HG03460 (cell line): Measurements from ENCODE around the gene FN1.
"Not testable (repeated sequence)": the region's sequence is repeated elsewhere in the genome, so short reads cannot be mapped to it uniquely, and the experiment has no call there.

Experiments used
- ATAC-seq: cut with Tn5 transposase; IDR thresholded peaks from one replicate; pipeline ENCODE4 v1.9.1; 2021; ENCODE audit not compliant: unreplicated experiment

Gene FN1

DNA sequence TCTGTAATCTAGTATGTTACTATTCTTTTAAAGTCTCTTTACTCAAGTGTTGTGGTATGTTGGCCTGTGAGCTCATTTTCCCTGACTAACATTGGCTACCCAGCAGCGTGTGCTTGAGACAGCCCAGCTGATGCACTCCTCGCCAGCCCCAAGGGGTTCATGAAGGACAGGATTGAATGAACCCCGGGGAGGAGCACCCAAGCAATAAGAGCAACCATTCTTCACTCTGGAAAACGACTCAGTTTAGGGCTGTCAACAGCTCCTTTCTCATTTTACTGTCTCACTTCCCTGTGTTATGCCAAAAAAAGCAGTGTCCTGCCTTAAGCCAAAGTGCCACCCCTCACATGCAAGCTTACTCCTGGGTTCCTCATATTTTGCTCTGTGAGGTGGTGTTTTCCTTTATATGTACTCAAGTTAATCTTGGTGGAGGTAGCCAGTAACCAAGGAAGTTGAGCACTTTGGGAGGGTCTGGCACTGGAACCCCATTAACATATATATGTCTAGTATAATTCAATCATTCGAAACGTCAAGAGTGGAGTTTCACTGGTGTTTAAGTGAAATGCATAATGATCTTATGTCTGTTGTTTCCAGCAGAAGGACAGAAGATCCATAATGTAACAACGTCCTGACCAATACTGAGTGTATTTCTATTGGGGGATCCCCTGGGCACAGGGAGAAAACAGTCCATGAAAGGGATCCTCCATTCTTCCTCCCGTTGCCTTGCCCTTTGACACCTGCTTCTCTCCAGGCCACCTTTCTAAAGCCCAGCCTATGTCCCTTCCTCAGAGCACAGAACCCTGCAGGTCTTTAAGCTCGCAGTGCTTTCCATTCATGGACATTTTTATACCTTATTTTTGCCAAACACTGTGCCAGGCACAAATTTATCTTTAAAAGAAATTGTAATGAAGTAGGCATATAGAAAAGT, 80.8 kb downstream of the FN1 start:
- no peak for ATAC-seq

- no peak for ATAC-seq
Observed at GRCh38 chr2:215352602-215353001, 83.3 kb downstream of the FN1 start.

DNA sequence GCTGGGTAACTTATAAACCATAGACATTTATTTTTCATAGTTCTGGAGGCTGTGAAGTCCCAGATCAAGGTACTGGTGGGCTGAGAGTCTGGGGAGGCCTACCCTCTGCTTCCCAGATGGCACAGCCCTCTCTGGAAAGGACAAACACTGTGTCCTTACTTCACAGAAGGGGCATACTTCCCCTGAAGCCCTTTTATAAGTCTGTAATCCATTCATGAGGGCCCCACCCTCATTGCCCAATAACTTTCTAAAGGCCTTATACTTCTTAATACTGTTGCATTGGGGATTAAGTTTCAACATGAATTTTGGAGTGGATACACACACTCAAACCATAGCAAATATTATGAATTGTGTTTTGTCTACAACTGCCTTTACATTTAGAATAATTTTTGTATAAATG, 88.0 kb downstream of the FN1 start:
- ATAC-seq, result no peak

- no peak for ATAC-seq
Observed at GRCh38 chr2:215338883-215339679, 96.8 kb downstream of the FN1 start.

DNA sequence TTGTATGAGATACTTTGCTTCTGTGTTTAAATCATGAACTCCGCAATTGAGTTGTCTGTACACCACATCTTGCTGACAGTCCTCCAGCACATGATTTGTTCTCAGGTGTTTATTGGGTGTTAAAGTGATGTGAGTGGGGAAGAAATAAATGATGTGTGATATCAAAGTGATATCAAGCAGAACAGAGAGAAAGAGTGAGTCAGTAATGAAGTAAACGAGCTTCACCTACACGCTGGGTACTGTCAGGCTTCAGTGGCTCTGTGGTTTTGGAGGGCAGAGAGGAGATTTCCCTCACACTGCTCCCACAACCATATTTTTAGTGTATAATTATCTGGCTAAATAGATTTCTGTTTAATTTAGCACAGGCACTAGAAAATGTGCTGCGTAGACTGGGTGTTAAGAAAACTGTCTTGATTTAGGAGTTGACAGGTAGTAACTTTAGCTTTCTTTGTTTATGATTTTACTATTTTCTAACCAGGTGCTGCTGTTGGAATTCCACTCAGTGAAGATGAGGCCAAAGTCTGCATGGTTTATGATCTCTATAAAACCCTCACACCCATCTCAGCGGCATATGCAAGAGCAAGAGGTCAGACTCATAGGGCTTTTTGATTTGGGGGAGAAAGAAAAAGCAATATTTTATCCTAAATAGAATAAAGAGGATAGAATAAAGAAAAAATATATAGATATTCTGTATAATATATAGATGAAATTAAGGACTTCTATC, 102.8 kb downstream of the FN1 start:
- peak; percentile 78 for ATAC-seq

DNA sequence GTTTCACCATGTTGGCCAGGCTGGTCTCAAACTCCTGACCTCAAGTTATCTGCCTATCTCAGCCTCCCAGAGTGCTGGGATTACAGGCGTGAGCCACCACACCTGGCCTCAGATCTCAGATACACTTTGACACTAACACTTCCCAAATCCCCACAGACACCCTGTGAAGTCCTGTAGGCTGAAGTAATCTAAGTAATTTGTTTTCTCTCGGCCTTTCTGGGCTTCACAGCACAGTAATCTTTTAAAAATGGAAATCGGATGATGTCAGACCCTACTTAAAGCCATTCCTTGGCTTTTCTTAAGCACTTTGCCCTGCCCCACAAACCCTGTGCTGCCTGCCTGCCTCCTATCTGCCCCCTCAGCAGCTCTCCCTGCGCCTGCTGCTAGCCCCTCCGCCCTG, 107.8 kb downstream of the FN1 start:
- no peak for ATAC-seq

- ATAC-seq, result no peak
Observed at GRCh38 chr2:215324811-215325210, 111.1 kb downstream of the FN1 start.

DNA sequence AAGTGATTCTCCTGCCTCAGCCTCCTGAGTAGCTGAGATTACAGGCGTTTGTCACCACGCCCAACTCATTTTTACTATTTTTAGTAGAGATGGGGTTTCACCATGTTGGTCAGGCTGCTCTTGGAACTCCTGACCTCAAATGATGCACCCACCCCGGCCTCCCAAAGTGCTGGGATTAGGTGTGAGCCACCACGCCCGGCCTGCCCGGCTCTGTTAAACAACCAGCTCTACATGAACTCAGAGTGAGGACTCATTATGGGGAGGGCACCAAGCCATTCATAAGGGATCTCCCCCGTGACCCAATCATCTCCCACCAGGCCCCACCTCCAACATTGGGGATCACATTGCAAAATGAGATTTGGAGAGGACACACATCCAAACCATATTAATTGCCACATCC, 115.2 kb downstream of the FN1 start:
- ATAC-seq, result no peak

GRCh38 chr2:215320102-215320501, 115.8 kb downstream of the FN1 start:
- ATAC-seq, result no peak

GRCh38 chr2:215319500-215319899, 116.4 kb downstream of the FN1 start:
- ATAC-seq, result no peak

DNA sequence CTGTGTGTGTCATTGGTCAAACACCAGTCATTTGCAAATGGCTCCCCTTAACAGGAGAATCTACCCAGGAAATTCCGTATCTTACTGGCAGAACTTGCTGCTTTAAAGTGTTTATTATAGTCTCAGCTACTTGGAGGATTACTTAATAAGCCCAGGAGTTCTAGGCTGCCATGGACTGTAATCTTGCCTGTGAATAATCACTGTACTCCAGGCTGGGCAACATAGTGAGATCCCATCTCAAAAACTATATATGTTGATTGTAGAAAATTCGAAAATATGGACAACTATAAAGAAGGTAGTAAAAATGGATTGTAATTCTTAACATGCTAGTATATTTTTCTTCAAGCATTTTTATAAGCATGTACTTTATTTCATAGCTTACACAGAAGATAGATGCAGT, 119.5 kb downstream of the FN1 start:
- no peak for ATAC-seq

GRCh38 chr2:215315301-215315700, 120.6 kb downstream of the FN1 start:
- no peak for ATAC-seq

DNA sequence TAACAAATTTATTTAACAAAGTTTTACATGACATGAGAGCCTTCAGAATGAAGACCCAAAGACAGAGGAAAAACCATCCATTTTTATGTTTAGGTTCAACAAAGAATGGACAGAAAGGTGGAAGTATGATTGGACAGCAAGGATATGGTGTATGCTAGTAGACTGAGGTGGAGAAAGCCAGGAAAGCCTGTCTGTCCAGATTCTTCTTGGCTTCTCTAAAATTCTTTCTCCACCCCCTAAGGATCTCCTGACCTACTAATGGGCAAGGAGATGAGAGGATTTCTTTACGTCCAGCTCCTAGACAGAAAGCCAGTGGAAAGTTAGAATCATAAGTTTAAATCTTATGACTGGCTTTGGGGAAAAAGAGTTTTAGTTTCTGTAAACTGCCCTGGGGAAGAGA, 121.0 kb downstream of the FN1 start:
- no peak for ATAC-seq

- no peak for ATAC-seq
Observed at GRCh38 chr2:215313255-215313613, 122.6 kb downstream of the FN1 start.

- ATAC-seq, result peak; percentile 99
Observed at GRCh38 chr2:215311625-215312396, 124.1 kb downstream of the FN1 start, which contains the start of gene ATIC. Gene ATIC (plus strand): TSS chr2:215312059. CDS start chr2:215312143, 84 bp downstream.

DNA sequence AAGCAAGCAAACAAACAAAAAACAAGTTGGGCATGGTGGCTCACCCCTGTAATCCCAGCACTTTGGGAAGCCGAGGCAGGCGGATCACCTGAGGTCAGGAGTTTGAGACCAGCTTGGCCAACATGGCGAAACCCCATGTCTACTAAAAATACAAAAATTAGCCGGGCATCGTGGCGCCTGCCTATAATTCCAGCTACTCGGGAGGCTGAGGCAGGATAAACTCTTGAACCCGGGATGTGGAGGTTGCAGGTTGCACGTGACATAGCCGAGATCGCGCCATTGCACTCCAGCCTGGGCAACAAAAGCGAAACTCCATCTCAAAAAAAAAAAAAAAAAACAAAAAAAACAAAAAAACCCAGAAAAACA, 124.6 kb downstream of the FN1 start:
- ATAC-seq, result not testable (repeated sequence)
